NT2/D1 (cell line): ENCODE results near the gene KIF6.

Source experiments
- SUZ12 ChIP-seq: IDR thresholded peaks from 2 replicates; pipeline ENCODE4 v1.6.1; 2011; ENCODE audit not compliant: insufficient read length, insufficient read depth; ENCODE audit errors: extremely low read depth
- YY1 ChIP-seq: IDR thresholded peaks from 2 replicates; pipeline ENCODE4 v1.6.1; 2011; ENCODE audit not compliant: insufficient read length, insufficient read depth
- ZNF274 ChIP-seq: IDR thresholded peaks from 2 replicates; pipeline ENCODE4 v1.6.1; 2011; ENCODE audit warnings: mild to moderate bottlenecking, low read depth, low read length

DNA sequence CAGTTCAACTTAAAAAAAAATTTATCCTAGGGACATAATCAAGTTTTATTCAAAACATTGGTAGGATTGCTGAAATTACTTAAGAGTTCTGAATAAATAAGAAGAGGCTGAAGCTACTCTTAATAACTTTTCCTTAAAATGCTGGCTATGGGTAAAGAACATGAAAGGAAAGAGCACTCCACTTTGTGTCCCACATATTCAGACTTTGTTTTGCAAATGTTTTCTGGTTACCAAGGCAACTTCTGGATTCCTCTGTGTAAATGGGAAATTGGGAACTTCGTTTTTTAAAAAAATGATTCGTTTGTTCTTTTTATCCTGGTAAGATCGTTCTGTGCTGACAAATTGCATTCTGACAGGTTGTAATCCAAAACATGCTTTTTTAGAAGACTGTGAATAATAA, 115.0 kb downstream of the KIF6 start:
- no peak for TF ChIP-seq YY1
- TF ChIP-seq ZNF274 = no peak
- no peak for TF ChIP-seq SUZ12
